Ovary (tissue), 9 donors: ENCODE data around the gene AOPEP. TPM values are rescaled to one million over a fixed set of nuclear protein-coding genes. Genes with fewer than 3 reads are reported as not detected.

Source experiments
- DNase-seq, 5 donors: peaks; one replicate each; pipeline ENCODE4 v3.0.0-alpha.2; 2019 to 2020
- H3K27ac ChIP-seq, 2 donors: fragments of 200-600 bp; one replicate each; pipeline versions ENCODE4 v1.5.1 to v1.8.0; 2019 to 2022
- H3K27me3 ChIP-seq: fragments of 200-600 bp; one replicate; pipeline ENCODE4 v1.8.0; 2022
- H3K36me3 ChIP-seq: fragments of 200-600 bp; sonication (generic); one replicate; pipeline ENCODE4 v1.5.1; 2019
- H3K4me1 ChIP-seq: one replicate; pipeline ENCODE4 v1.8.1; 2013; ENCODE audit warnings: mild to moderate bottlenecking, moderate library complexity; ENCODE audit not compliant: insufficient read depth
- H3K4me3 ChIP-seq: fragments of 200-600 bp; sonication (generic); one replicate; pipeline ENCODE4 v1.5.1; 2017
- H3K9me3 ChIP-seq, 2 donors: fragments of 200-600 bp in 1 of 2; sonication (generic) in 1 of 2; one replicate each; pipeline versions ENCODE4 v1.5.1 to v1.8.1; 2013 to 2019; ENCODE audit warnings: mild to moderate bottlenecking in 1 of 2, moderate library complexity in 1 of 2
- EP300 ChIP-seq: sonication (generic); formaldehyde crosslinking; IDR thresholded peaks from one replicate; pipeline ENCODE4 v1.6.1; 2017; ENCODE audit warnings: antibody characterized with exemption
- POLR2A ChIP-seq: fragments of 450-650 bp; IDR thresholded peaks from one replicate; pipeline ENCODE4 v1.6.1; 2017; ENCODE audit warnings: antibody characterized with exemption, mild to moderate bottlenecking, moderate library complexity
- WGBS, 3 donors: extraction: QIAGEN DNeasy Blood & Tissue Kit in 1 of 3; methylation state at CpG; one replicate each; pipeline versions ENCODE4 v1.1.5 to v1.1.7; 2013 to 2017; 5-methylcytosine and 5-hydroxymethylcytosine counted together
- intact Hi-C, 4 donors: fragments of 100-400 bp; cut with DNase I; formaldehyde crosslinking; loops; one replicate each; pipeline versions ENCODE4 v1.11.0 to v1.15.1; 2022 to 2023
- polyA plus RNA-seq, 2 donors: library from polyadenylated mRNA; stranded (reverse); fragments of 200-250 nt in 1 of 2; fragments of 350-450 nt in 1 of 2; fragmentation: Illumina TruSeq in 1 of 2; extraction: RNeasy Lipid Tissue Mini Kit (QIAGEN cat#74804) in 1 of 2; gene quantifications; one replicate each; pipeline ENCODE4 v1.2.3, GENCODE V29; 2013 to 2014
- total RNA-seq, 7 donors: library from RNA; depleted of rRNA in 2 of 7; stranded (reverse); fragments of >200 nt in 2 of 7; fragmentation: NEBNext Ultra II Directional in 3 of 7; extraction: Animal tissue kit (Norgen Biotek cat#: 25700) in 3 of 7; gene quantifications; one replicate each; pipeline versions ENCODE4 v1.1.0 to v1.2.4, GENCODE V29; 2016 to 2023
- TF ChIP-seq, protein P1 (sequence below), 3 donors: fragments of 450-650 bp in 2 of 3; fragments of 200-600 bp in 1 of 3; IDR thresholded peaks; one replicate each; pipeline versions ENCODE4 v1.5.1 to v1.8.0; 2016 to 2022; ENCODE audit warnings: antibody characterized with exemption in 3 of 3, mild to moderate bottlenecking in 1 of 3
- donor health status: DM: no; HTN: no; CAD: no; lungs with moderate emphysema.
- donor health status: DM: no; HTN: no; CAD: no.
- donor health status: Bipolar disorder and iron deficiency.
- donor health status: DM: yes; HTN: yes; CAD: no.
- donor health status: DM: no; HTN: no; CAD: no.
- donor health status: DM: yes; HTN: yes; CAD: no.

AOPEP gene
- total and polyA plus RNA-seq, 9 donors, result 40.0 to 141 (median 82.1) TPM

GRCh38 chr9:94933511-94933828, 207.0 kb downstream of the AOPEP start:
- no peak overlapping the region for H3K4me3 ChIP-seq
- H3K27me3 ChIP-seq, result no peaks in the 10 kb centered on the region
- H3K4me1 ChIP-seq, result peaks cover 18% of the 10 kb centered on the region
- intact Hi-C loops, result no loop called here
- H3K9me3 ChIP-seq, result no peaks in the 10 kb centered on the region
- no peak for DNase-seq
- TF ChIP-seq EP300 (no peak), POLR2A (no peak)
- TF ChIP-seq, protein P1, sequence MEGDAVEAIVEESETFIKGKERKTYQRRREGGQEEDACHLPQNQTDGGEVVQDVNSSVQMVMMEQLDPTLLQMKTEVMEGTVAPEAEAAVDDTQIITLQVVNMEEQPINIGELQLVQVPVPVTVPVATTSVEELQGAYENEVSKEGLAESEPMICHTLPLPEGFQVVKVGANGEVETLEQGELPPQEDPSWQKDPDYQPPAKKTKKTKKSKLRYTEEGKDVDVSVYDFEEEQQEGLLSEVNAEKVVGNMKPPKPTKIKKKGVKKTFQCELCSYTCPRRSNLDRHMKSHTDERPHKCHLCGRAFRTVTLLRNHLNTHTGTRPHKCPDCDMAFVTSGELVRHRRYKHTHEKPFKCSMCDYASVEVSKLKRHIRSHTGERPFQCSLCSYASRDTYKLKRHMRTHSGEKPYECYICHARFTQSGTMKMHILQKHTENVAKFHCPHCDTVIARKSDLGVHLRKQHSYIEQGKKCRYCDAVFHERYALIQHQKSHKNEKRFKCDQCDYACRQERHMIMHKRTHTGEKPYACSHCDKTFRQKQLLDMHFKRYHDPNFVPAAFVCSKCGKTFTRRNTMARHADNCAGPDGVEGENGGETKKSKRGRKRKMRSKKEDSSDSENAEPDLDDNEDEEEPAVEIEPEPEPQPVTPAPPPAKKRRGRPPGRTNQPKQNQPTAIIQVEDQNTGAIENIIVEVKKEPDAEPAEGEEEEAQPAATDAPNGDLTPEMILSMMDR (IDR thresholded peaks at IDR 0.05), result no peak
- H3K27ac ChIP-seq, result no peak overlapping the region
- WGBS, 3 donors, result 84 to 86% (median 85%) methylated on average over 3 of the region's 3 CpGs
- H3K36me3 ChIP-seq, result no peaks in the 10 kb centered on the region

DNA sequence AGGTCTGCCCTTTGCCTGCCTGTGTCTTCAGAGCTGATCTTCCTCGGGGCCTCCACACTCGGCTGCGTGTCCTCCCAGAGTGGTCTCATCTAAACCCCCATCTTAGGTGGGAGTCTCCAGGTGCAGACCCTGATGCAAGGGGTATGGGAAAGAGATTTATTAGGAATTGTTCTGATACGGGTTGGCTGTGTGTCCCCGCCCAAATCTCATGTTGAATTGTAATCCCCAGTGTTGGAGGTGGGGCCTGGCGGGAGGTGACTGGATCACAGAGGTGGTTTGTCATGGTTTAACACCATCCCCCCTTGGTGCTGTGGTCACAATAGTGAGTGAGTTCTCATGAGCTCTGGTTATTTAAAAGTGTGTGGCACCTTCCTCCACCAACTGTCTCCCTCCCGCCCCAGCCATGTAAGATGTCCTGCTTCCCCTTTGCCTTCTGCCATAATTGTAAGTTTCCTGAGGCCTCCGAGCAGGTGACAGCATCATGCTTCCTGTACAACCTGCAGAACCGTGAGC, 208.4 kb downstream of the AOPEP start:
- intact Hi-C loops, result no loop called here
- Histone ChIP-seq H3K27me3 (no peaks in the 10 kb centered on the region), H3K27ac (no peak overlapping the region), H3K4me1 (peaks cover 18% of the 10 kb centered on the region), H3K36me3 (no peaks in the 10 kb centered on the region), H3K4me3 (no peak overlapping the region), H3K9me3 (no peaks in the 10 kb centered on the region)
- no peak for DNase-seq
- WGBS, 3 donors, result 94 to 96% (median 95%) methylated on average over 9 of the region's 9 CpGs
- TF ChIP-seq POLR2A (no peak), EP300 (no peak)
- TF ChIP-seq, protein P1 (IDR thresholded peaks at IDR 0.05), result no peak

DNA sequence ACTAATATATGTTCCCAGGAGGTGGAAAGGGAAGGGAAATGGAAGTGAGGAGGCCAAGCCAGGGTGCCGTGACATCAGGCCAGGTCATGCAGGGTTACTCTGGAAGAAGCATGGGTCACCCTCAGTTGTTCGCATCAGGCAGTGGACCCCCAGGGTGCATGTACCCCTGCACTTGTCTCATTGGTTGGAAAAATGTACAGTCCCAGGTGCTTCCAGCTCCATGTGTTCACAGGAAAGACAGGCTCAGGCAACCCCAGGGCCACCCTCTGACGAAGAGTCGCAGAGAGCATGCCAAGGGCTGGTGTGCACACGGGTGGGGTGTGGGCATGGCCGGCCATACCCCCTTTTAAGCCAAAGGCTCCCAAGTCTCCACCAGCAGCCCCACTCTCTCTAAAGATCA, 208.9 kb downstream of the AOPEP start:
- intact Hi-C loops, result no loop called here
- DNase-seq, result no peak
- Histone ChIP-seq H3K4me3 (no peak overlapping the region), H3K36me3 (no peaks in the 10 kb centered on the region), H3K9me3 (no peaks in the 10 kb centered on the region), H3K27ac (no peak overlapping the region), H3K27me3 (no peaks in the 10 kb centered on the region), H3K4me1 (peaks cover 18% of the 10 kb centered on the region)
- TF ChIP-seq POLR2A (no peak), EP300 (no peak)
- TF ChIP-seq, protein P1 (IDR thresholded peaks at IDR 0.05), result no peak
- WGBS, 3 donors, result 96 to 97% (median 97%) methylated on average over 6 of the region's 6 CpGs

- H3K36me3 ChIP-seq, result no peaks in the 10 kb centered on the region
- H3K4me1 ChIP-seq, result peaks cover 18% of the 10 kb centered on the region
- H3K9me3 ChIP-seq, result no peaks in the 10 kb centered on the region
- 24 to 67% (median 46%) methylated on average over 3 of the region's 3 CpGs for WGBS, 3 donors
- no peak for DNase-seq
- TF ChIP-seq EP300 (no peak), POLR2A (no peak)
- TF ChIP-seq, protein P1 (IDR thresholded peaks at IDR 0.05), result no peak
- intact Hi-C loops, result no loop called here
- H3K27me3 ChIP-seq, result no peaks in the 10 kb centered on the region
- no peak overlapping the region for H3K27ac ChIP-seq
- no peak overlapping the region for H3K4me3 ChIP-seq
Measured at GRCh38 chr9:94936419-94936818, 209.9 kb downstream of the AOPEP start.
